H1 (cell line): Measurements from ENCODE around the gene MDH1. TPM values are rescaled to one million over a fixed set of nuclear protein-coding genes. Genes with fewer than 3 reads are reported as not detected.

Experiments used
- CREB1 ChIP-seq: IDR thresholded peaks from 2 replicates; pipeline ENCODE4 v1.6.1; 2012; ENCODE audit warnings: inconsistent platforms
- polyA plus RNA-seq, 7 experiments: library from polyadenylated mRNA; depleted of rRNA in 3 of 7; stranded (reverse) in 5 of 7; unstranded in 2 of 7; fragments of >200 nt in 5 of 7; fragments of 200-250 nt in 2 of 7; gene quantifications; 1 replicate in 5 of 7; 2 replicates in 1 of 7; 4 replicates in 1 of 7; pipeline versions ENCODE4 v1.2.1 to v1.2.3, GENCODE V29; 2011 to 2013; ENCODE audit warnings: missing spikeins in 2 of 7, mixed read lengths in 2 of 7
- total RNA-seq: library from RNA; stranded (reverse); fragmentation: NEBNext Ultra II Directional; extraction: Animal tissue kit (Norgen Biotek cat#: 25700); gene quantifications from 2 replicates; pipeline ENCODE4 v1.2.1, GENCODE V29; 2021
- TF ChIP-seq, protein P1 (sequence below): fragments of 300-600 bp; sonication (generic); IDR thresholded peaks from 2 replicates; pipeline ENCODE4 v1.7.1; 2012; ENCODE audit warnings: low read length, moderate library complexity, mild to moderate bottlenecking, inconsistent platforms; ENCODE audit not compliant: insufficient replicate concordance

MDH1 gene
- total and polyA plus RNA-seq, 2 of the 8 experiments (the other 6 are each of a cell fraction or from before 2014, with no cell fraction given), result 353 to 376 TPM

DNA sequence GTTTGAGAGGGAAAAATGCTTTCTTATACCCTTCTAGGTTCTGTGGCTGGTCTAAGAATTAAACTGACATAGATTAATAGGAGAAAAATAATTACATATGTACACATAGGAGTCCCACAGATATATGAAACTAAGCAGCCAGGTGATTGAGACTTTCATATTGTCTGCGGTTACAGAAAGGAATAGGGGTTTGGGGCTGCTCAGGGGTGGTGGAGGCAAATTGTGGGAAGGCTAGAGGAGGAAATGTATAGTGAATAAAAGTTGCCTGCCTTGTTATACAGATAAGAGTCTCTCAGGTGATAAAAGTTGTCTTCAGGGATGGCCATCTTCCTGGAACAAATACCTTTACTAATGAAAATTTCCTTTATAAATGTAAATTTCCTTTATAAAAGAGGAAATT lies 28.6 kb downstream of the MDH1 start (continued):
- TF ChIP-seq, protein P1, sequence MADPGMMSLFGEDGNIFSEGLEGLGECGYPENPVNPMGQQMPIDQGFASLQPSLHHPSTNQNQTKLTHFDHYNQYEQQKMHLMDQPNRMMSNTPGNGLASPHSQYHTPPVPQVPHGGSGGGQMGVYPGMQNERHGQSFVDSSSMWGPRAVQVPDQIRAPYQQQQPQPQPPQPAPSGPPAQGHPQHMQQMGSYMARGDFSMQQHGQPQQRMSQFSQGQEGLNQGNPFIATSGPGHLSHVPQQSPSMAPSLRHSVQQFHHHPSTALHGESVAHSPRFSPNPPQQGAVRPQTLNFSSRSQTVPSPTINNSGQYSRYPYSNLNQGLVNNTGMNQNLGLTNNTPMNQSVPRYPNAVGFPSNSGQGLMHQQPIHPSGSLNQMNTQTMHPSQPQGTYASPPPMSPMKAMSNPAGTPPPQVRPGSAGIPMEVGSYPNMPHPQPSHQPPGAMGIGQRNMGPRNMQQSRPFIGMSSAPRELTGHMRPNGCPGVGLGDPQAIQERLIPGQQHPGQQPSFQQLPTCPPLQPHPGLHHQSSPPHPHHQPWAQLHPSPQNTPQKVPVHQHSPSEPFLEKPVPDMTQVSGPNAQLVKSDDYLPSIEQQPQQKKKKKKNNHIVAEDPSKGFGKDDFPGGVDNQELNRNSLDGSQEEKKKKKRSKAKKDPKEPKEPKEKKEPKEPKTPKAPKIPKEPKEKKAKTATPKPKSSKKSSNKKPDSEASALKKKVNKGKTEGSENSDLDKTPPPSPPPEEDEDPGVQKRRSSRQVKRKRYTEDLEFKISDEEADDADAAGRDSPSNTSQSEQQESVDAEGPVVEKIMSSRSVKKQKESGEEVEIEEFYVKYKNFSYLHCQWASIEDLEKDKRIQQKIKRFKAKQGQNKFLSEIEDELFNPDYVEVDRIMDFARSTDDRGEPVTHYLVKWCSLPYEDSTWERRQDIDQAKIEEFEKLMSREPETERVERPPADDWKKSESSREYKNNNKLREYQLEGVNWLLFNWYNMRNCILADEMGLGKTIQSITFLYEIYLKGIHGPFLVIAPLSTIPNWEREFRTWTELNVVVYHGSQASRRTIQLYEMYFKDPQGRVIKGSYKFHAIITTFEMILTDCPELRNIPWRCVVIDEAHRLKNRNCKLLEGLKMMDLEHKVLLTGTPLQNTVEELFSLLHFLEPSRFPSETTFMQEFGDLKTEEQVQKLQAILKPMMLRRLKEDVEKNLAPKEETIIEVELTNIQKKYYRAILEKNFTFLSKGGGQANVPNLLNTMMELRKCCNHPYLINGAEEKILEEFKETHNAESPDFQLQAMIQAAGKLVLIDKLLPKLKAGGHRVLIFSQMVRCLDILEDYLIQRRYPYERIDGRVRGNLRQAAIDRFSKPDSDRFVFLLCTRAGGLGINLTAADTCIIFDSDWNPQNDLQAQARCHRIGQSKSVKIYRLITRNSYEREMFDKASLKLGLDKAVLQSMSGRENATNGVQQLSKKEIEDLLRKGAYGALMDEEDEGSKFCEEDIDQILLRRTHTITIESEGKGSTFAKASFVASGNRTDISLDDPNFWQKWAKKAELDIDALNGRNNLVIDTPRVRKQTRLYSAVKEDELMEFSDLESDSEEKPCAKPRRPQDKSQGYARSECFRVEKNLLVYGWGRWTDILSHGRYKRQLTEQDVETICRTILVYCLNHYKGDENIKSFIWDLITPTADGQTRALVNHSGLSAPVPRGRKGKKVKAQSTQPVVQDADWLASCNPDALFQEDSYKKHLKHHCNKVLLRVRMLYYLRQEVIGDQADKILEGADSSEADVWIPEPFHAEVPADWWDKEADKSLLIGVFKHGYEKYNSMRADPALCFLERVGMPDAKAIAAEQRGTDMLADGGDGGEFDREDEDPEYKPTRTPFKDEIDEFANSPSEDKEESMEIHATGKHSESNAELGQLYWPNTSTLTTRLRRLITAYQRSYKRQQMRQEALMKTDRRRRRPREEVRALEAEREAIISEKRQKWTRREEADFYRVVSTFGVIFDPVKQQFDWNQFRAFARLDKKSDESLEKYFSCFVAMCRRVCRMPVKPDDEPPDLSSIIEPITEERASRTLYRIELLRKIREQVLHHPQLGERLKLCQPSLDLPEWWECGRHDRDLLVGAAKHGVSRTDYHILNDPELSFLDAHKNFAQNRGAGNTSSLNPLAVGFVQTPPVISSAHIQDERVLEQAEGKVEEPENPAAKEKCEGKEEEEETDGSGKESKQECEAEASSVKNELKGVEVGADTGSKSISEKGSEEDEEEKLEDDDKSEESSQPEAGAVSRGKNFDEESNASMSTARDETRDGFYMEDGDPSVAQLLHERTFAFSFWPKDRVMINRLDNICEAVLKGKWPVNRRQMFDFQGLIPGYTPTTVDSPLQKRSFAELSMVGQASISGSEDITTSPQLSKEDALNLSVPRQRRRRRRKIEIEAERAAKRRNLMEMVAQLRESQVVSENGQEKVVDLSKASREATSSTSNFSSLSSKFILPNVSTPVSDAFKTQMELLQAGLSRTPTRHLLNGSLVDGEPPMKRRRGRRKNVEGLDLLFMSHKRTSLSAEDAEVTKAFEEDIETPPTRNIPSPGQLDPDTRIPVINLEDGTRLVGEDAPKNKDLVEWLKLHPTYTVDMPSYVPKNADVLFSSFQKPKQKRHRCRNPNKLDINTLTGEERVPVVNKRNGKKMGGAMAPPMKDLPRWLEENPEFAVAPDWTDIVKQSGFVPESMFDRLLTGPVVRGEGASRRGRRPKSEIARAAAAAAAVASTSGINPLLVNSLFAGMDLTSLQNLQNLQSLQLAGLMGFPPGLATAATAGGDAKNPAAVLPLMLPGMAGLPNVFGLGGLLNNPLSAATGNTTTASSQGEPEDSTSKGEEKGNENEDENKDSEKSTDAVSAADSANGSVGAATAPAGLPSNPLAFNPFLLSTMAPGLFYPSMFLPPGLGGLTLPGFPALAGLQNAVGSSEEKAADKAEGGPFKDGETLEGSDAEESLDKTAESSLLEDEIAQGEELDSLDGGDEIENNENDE, result peak; percentile 21
- no peak for TF ChIP-seq CREB1
